ENCODE data around the gene LMF1.

LMF1 gene

GRCh38 chr16:986925-987582 is 16.3 kb upstream of the LMF1 start:
- Histone ChIP-seq H3K79me2 (no peaks in the 10 kb centered on the region), H3K9ac (no peak overlapping the region), H2AFZ (no peak overlapping the region), H3K9me3 (ENCODE audit: control insufficient read depth, low read length) (no peaks in the 10 kb centered on the region), H3K27me3 (ENCODE audit: control insufficient read depth, insufficient read depth, low read length) (no peaks in the 10 kb centered on the region), H3K36me3 (ENCODE audit: control insufficient read depth, insufficient read depth, low read length) (no peaks in the 10 kb centered on the region), H3K4me2 (ENCODE audit: low read length) (no peak overlapping the region), H3K4me1 (no peaks in the 10 kb centered on the region), H3K4me3 (ENCODE audit: low read depth, low read length) (no peak overlapping the region), H3K27ac (no peak overlapping the region)
- TF ChIP-seq CTCF (IDR thresholded peaks at IDR 0.05): no peak

- Histone ChIP-seq H3K36me3 (ENCODE audit: control insufficient read depth, insufficient read depth, low read length) (no peaks in the 10 kb centered on the region), H3K4me3 (ENCODE audit: low read depth, low read length) (no peak overlapping the region), H2AFZ (no peak overlapping the region), H3K4me1 (no peaks in the 10 kb centered on the region), H3K9me3 (ENCODE audit: control insufficient read depth, low read length) (no peaks in the 10 kb centered on the region), H3K27ac (no peak overlapping the region), H3K79me2 (no peaks in the 10 kb centered on the region), H3K4me2 (ENCODE audit: low read length) (no peak overlapping the region), H3K9ac (no peak overlapping the region), H3K27me3 (ENCODE audit: control insufficient read depth, insufficient read depth, low read length) (no peaks in the 10 kb centered on the region)
- no peak for TF ChIP-seq CTCF (IDR thresholded peaks at IDR 0.05)
These were observed 15.6 kb upstream of the LMF1 start for GRCh38 chr16:986411-986810.

- no peak for TF ChIP-seq CTCF (IDR thresholded peaks at IDR 0.05)
- H3K9me3 ChIP-seq (ENCODE audit: control insufficient read depth, low read length): no peaks in the 10 kb centered on the region
- H3K4me1 ChIP-seq: no peaks in the 10 kb centered on the region
- no peak overlapping the region for H3K27ac ChIP-seq
- no peaks in the 10 kb centered on the region for H3K79me2 ChIP-seq
- H3K4me2 ChIP-seq (ENCODE audit: low read length): no peak overlapping the region
- H3K4me3 ChIP-seq (ENCODE audit: low read depth, low read length): no peak overlapping the region
- no peak overlapping the region for H3K9ac ChIP-seq
- H3K27me3 ChIP-seq (ENCODE audit: control insufficient read depth, insufficient read depth, low read length): no peaks in the 10 kb centered on the region
- no peak overlapping the region for H2AFZ ChIP-seq
- no peaks in the 10 kb centered on the region for H3K36me3 ChIP-seq (ENCODE audit: control insufficient read depth, insufficient read depth, low read length)
These were observed 15.0 kb upstream of the LMF1 start for GRCh38 chr16:985646-986400.

- no peaks in the 10 kb centered on the region for H3K36me3 ChIP-seq (ENCODE audit: control insufficient read depth, insufficient read depth, low read length)
- no peak overlapping the region for H3K4me2 ChIP-seq (ENCODE audit: low read length)
- no peaks in the 10 kb centered on the region for H3K27me3 ChIP-seq (ENCODE audit: control insufficient read depth, insufficient read depth, low read length)
- no peak for TF ChIP-seq CTCF (IDR thresholded peaks at IDR 0.05)
- no peaks in the 10 kb centered on the region for H3K4me1 ChIP-seq
- no peaks in the 10 kb centered on the region for H3K79me2 ChIP-seq
- H2AFZ ChIP-seq: no peak overlapping the region
- H3K9me3 ChIP-seq (ENCODE audit: control insufficient read depth, low read length): no peaks in the 10 kb centered on the region
- no peak overlapping the region for H3K27ac ChIP-seq
- no peak overlapping the region for H3K9ac ChIP-seq
- no peak overlapping the region for H3K4me3 ChIP-seq (ENCODE audit: low read depth, low read length)
These were observed 14.2 kb upstream of the LMF1 start for GRCh38 chr16:984736-985636.

Data from parathyroid adenoma (tissue), 2 donors.